K562 (cell line): ENCODE data around the gene PLK5. TPM values are rescaled to one million over a fixed set of nuclear protein-coding genes. Genes with fewer than 3 reads are reported as not detected.

ENCODE experiments used
- CTBP1 ChIP-seq: fragments of 450-650 bp; IDR thresholded peaks from 2 replicates; pipeline ENCODE4 v1.6.1; 2016; ENCODE audit warnings: borderline replicate concordance
- FOXM1 ChIP-seq, 2 experiments: fragments of 450-650 bp in 1 of 2; sonication (generic) in 1 of 2; formaldehyde crosslinking in 1 of 2; IDR thresholded peaks; 2 replicates each; pipeline versions ENCODE4 v1.6.1 to v1.9.0; 2017 to 2022; ENCODE audit warnings: low read depth in 2 of 2, mild to moderate bottlenecking in 2 of 2, missing genetic modification reagents in 1 of 2, moderate library complexity in 1 of 2
- KDM2B ChIP-seq: fragments of 250-450 bp; sonication (Bioruptor Pico); IDR thresholded peaks from 2 replicates; pipeline ENCODE4 v1.8.0; 2021; ENCODE audit warnings: mild to moderate bottlenecking, moderate library complexity
- TBL1XR1 ChIP-seq, 2 experiments: IDR thresholded peaks; 2 replicates each; pipeline ENCODE4 v1.6.1; 2012; ENCODE audit warnings: improper control_type of control experiment in 2 of 2, low read length in 2 of 2, mild to moderate bottlenecking in 1 of 2
- YY1 ChIP-seq, 3 experiments: IDR thresholded peaks; 2 replicates each; pipeline ENCODE4 v1.6.1; 2011; ENCODE audit warnings: low read length in 2 of 3, mild to moderate bottlenecking in 2 of 3, moderate library complexity in 2 of 3, borderline replicate concordance in 1 of 3, control low read depth in 1 of 3, low read depth in 1 of 3; ENCODE audit not compliant: insufficient read depth in 3 of 3, insufficient replicate concordance in 2 of 3, control insufficient read depth in 1 of 3, insufficient read length in 1 of 3; ENCODE audit errors: extremely low read depth in 1 of 3
- ZFP36 ChIP-seq: fragments of 150-350 bp; IDR thresholded peaks from 2 replicates; pipeline ENCODE4 v1.6.1; 2018; ENCODE audit warnings: low read length, low read depth; ENCODE audit not compliant: partially characterized antibody
- polyA plus RNA-seq, 8 experiments: library from polyadenylated mRNA; depleted of rRNA in 4 of 8; stranded (reverse) in 5 of 8; unstranded in 3 of 8; fragments of >200 nt; fragmentation: Nextera tagmentation in 2 of 8; fragmentation: Illumina TruSeq in 1 of 8; extraction: Ambion mirVana in 2 of 8; extraction: Trizol in 1 of 8; gene quantifications; 2 replicates each; pipeline versions ENCODE4 v1.2.1 to v1.2.3, GENCODE V29; 2011 to 2014; ENCODE audit warnings: inconsistent platforms in 1 of 8, missing spikeins in 1 of 8
- total RNA-seq, 7 experiments: library from RNA; depleted of rRNA in 6 of 7; stranded (reverse); fragments of >200 nt in 6 of 7; fragmentation: Illumina TruSeq in 2 of 7; extraction: Trizol in 2 of 7; gene quantifications; 2 replicates each; pipeline versions ENCODE4 v1.2.1 to v1.2.3, GENCODE V29; 2011 to 2021; ENCODE audit warnings: low replicate concordance in 1 of 7
- TF ChIP-seq, protein P1 (sequence below), 2 experiments: fragments of 450-650 bp; IDR thresholded peaks; 2 replicates each; pipeline ENCODE4 v1.6.1; 2018; ENCODE audit warnings: mild to moderate bottlenecking in 2 of 2, low read depth in 1 of 2; ENCODE audit not compliant: partially characterized antibody in 2 of 2
- TF ChIP-seq, protein P2 (sequence below), 2 experiments: IDR thresholded peaks; 2 replicates each; pipeline ENCODE4 v1.6.1; 2011; ENCODE audit warnings: borderline replicate concordance in 1 of 2, control low read depth in 1 of 2, low read depth in 1 of 2, low read length in 1 of 2, mild to moderate bottlenecking in 1 of 2, mixed read lengths in 1 of 2, moderate library complexity in 1 of 2; ENCODE audit not compliant: insufficient read depth in 1 of 2, insufficient read length in 1 of 2, poor library complexity in 1 of 2, severe bottlenecking in 1 of 2; ENCODE audit errors: extremely low read depth in 1 of 2
- TF ChIP-seq, protein P3 (sequence below), 2 experiments: fragments of 450-650 bp in 1 of 2; sonication (generic) in 1 of 2; formaldehyde crosslinking in 1 of 2; IDR thresholded peaks in 1 of 2; conservative IDR thresholded peaks in 1 of 2; 2 replicates each; pipeline versions ENCODE4 v1.6.1 to v1.8.1; 2016 to 2023; ENCODE audit warnings: mild to moderate bottlenecking in 2 of 2, moderate library complexity in 2 of 2, inconsistent platforms in 1 of 2, missing genetic modification reagents in 1 of 2
- TF ChIP-seq, protein P4 (sequence below): fragments of 450-650 bp; IDR thresholded peaks from 2 replicates; pipeline ENCODE4 v1.7.1; 2018; ENCODE audit warnings: mild to moderate bottlenecking, low read depth; ENCODE audit not compliant: partially characterized antibody
- TF ChIP-seq, protein P5 (sequence below): fragments of 200-800 bp; sonication (Bioruptor generic); IDR thresholded peaks from 2 replicates; pipeline ENCODE4 v1.6.1; 2017; ENCODE audit warnings: missing genetic modification characterization, missing compliant biosample characterization

Gene PLK5
- total and polyA plus RNA-seq, 9 of the 15 experiments (the other 6 are each of a cell fraction or from before 2014, with no cell fraction given) = 0.04 to 0.23 (median 0.11) TPM; not detected in 5

DNA sequence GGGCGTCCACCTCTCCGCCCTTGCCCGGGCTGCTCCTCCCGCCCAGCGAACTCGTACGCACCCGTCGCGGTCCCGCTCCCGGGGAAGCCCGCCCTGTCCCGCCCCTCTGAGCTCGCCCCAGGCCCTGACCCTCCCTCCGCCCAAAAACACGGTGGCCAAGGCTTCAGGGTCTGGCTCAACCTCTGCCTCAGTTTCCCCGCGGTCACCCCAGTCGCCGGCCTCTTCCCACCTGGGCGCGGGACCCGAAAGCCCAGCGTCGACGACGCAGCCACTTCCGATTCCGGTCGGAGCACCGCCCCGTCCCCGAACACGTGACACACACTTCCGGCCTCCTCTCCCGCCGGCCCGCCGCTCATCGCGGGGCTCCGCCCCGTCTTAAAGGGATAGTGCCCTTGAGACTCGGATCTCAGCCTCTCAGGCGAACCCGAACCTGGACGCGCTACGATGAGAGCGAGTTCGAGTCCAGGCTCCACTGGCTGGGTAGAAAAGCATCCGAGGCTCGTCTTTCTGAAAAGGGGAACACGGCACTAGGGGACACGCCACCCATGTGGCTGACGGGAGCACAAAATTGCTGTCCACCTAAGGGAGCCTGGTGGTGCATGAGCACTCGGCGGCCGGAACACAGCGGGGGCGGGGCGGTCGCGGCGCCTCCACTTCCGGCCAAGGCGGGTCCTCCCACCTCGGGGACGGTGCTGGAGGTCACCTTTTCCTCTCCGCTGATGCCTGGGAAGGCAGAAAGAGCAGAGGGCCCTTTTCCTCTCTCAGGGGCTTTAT lies 44.8 kb upstream of the PLK5 start, which contains the start of gene C19orf25 (continued):
- TF ChIP-seq, protein P1, sequence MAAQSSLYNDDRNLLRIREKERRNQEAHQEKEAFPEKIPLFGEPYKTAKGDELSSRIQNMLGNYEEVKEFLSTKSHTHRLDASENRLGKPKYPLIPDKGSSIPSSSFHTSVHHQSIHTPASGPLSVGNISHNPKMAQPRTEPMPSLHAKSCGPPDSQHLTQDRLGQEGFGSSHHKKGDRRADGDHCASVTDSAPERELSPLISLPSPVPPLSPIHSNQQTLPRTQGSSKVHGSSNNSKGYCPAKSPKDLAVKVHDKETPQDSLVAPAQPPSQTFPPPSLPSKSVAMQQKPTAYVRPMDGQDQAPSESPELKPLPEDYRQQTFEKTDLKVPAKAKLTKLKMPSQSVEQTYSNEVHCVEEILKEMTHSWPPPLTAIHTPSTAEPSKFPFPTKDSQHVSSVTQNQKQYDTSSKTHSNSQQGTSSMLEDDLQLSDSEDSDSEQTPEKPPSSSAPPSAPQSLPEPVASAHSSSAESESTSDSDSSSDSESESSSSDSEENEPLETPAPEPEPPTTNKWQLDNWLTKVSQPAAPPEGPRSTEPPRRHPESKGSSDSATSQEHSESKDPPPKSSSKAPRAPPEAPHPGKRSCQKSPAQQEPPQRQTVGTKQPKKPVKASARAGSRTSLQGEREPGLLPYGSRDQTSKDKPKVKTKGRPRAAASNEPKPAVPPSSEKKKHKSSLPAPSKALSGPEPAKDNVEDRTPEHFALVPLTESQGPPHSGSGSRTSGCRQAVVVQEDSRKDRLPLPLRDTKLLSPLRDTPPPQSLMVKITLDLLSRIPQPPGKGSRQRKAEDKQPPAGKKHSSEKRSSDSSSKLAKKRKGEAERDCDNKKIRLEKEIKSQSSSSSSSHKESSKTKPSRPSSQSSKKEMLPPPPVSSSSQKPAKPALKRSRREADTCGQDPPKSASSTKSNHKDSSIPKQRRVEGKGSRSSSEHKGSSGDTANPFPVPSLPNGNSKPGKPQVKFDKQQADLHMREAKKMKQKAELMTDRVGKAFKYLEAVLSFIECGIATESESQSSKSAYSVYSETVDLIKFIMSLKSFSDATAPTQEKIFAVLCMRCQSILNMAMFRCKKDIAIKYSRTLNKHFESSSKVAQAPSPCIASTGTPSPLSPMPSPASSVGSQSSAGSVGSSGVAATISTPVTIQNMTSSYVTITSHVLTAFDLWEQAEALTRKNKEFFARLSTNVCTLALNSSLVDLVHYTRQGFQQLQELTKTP (IDR thresholded peaks at IDR 0.05; ENCODE audit: low read depth in 1 of 2, partially characterized antibody in 2 of 2) = peak in 1 of 2 experiments; percentile 32
- TF ChIP-seq, protein P2, sequence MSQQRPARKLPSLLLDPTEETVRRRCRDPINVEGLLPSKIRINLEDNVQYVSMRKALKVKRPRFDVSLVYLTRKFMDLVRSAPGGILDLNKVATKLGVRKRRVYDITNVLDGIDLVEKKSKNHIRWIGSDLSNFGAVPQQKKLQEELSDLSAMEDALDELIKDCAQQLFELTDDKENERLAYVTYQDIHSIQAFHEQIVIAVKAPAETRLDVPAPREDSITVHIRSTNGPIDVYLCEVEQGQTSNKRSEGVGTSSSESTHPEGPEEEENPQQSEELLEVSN (IDR thresholded peaks at IDR 0.05; ENCODE audit: borderline replicate concordance in 1 of 2, extremely low read depth in 1 of 2, insufficient read depth in 1 of 2, insufficient read length in 1 of 2, low read depth in 1 of 2, low read length in 1 of 2, poor library complexity in 1 of 2, severe bottlenecking in 1 of 2) = peak; percentile 96
- TF ChIP-seq KDM2B (CRISPR knock-in tag) (no peak), TBL1XR1 (IDR thresholded peaks at IDR 0.05; ENCODE audit: low read length in 2 of 2) (0 out of 4 replicates have a peak, but pooled peaks of 1 of the 2 experiments have one; percentile 32), YY1 (IDR thresholded peaks at IDR 0.05; ENCODE audit: borderline replicate concordance in 1 of 3, control insufficient read depth in 1 of 3, extremely low read depth in 1 of 3, insufficient read depth in 3 of 3, insufficient read length in 1 of 3, insufficient replicate concordance in 2 of 3, low read depth in 1 of 3, low read length in 2 of 3) (peak in 1 of 3 experiments; percentile 52), ZFP36 (no peak), CTBP1 (peak; percentile 86; the same call in 1 of the 2 replicates), FOXM1 (IDR thresholded peaks at IDR 0.05; ENCODE audit: low read depth) (no peak), FOXM1 (CRISPR knock-in tag; IDR thresholded peaks at IDR 0.05; ENCODE audit: low read depth) (peak; percentile 80; the same call in 1 of the 2 replicates)
- TF ChIP-seq, protein P3, sequence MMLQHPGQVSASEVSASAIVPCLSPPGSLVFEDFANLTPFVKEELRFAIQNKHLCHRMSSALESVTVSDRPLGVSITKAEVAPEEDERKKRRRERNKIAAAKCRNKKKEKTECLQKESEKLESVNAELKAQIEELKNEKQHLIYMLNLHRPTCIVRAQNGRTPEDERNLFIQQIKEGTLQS (IDR thresholded peaks at IDR 0.05) = no peak; the same call in 1 of the 2 replicates
- TF ChIP-seq, protein P3 (CRISPR knock-in tag; conservative IDR thresholded peaks at IDR 0.05) = peak; percentile 85
- TF ChIP-seq, protein P4, sequence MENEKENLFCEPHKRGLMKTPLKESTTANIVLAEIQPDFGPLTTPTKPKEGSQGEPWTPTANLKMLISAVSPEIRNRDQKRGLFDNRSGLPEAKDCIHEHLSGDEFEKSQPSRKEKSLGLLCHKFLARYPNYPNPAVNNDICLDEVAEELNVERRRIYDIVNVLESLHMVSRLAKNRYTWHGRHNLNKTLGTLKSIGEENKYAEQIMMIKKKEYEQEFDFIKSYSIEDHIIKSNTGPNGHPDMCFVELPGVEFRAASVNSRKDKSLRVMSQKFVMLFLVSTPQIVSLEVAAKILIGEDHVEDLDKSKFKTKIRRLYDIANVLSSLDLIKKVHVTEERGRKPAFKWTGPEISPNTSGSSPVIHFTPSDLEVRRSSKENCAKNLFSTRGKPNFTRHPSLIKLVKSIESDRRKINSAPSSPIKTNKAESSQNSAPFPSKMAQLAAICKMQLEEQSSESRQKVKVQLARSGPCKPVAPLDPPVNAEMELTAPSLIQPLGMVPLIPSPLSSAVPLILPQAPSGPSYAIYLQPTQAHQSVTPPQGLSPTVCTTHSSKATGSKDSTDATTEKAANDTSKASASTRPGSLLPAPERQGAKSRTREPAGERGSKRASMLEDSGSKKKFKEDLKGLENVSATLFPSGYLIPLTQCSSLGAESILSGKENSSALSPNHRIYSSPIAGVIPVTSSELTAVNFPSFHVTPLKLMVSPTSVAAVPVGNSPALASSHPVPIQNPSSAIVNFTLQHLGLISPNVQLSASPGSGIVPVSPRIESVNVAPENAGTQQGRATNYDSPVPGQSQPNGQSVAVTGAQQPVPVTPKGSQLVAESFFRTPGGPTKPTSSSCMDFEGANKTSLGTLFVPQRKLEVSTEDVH = peak; percentile 95
- TF ChIP-seq, protein P5, sequence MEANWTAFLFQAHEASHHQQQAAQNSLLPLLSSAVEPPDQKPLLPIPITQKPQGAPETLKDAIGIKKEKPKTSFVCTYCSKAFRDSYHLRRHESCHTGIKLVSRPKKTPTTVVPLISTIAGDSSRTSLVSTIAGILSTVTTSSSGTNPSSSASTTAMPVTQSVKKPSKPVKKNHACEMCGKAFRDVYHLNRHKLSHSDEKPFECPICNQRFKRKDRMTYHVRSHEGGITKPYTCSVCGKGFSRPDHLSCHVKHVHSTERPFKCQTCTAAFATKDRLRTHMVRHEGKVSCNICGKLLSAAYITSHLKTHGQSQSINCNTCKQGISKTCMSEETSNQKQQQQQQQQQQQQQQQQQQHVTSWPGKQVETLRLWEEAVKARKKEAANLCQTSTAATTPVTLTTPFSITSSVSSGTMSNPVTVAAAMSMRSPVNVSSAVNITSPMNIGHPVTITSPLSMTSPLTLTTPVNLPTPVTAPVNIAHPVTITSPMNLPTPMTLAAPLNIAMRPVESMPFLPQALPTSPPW (CRISPR knock-in tag) = peak; percentile 89
